Measurements from ENCODE around the gene ERMN. TPM values are rescaled to one million over a fixed set of nuclear protein-coding genes. Genes with fewer than 3 reads are reported as not detected.

Gene ERMN
- total RNA-seq, 1 donor from 2014 or later = 0.14 TPM

- Histone ChIP-seq H3K9me3 (ENCODE audit: insufficient read depth, low read depth, low read length) (no peaks in the 10 kb centered on the region), H3K79me2 (ENCODE audit: insufficient read depth, low read length) (no peaks in the 10 kb centered on the region), H3K4me2 (ENCODE audit: low read length) (no peak overlapping the region), H3K36me3 (ENCODE audit: insufficient read depth, low read length) (no peaks in the 10 kb centered on the region), H4K20me1 (ENCODE audit: insufficient read depth, low read length) (no peaks in the 10 kb centered on the region), H3K4me1 (ENCODE audit: insufficient read depth, low read length) (peaks cover 16% of the 10 kb centered on the region), H3K4me3 (ENCODE audit: insufficient read depth, low read depth, low read length) (no peak overlapping the region), H3K9ac (ENCODE audit: low read length) (no peak overlapping the region), H2AFZ (ENCODE audit: low read depth, low read length) (no peak overlapping the region), H3K27me3 (ENCODE audit: insufficient read depth, low read length) (no peaks in the 10 kb centered on the region), H3K27ac (ENCODE audit: low read depth, low read length) (no peak overlapping the region)
- FAIRE-seq (peak; percentile 45), DNase-seq (ENCODE audit: low read depth) (no peak)
- no peaks in the 10 kb centered on the region for H3K9me3 Mint-ChIP-seq (ENCODE audit: unreplicated experiment)
- H3K4me1 Mint-ChIP-seq (ENCODE audit: low read depth, unreplicated experiment) = peaks cover 11% of the 10 kb centered on the region
- TF ChIP-seq EZH2 (IDR thresholded peaks at IDR 0.05; ENCODE audit: insufficient read depth, low read length) = no peak
- TF ChIP-seq CTCF (IDR thresholded peaks at IDR 0.05; ENCODE audit: insufficient read depth, low read depth, low read length) = peak; percentile 77
- H3K4me3 Mint-ChIP-seq (ENCODE audit: unreplicated experiment) = no peak overlapping the region
- H3K27me3 Mint-ChIP-seq (ENCODE audit: low read depth, unreplicated experiment) = peaks cover 4% of the 10 kb centered on the region
- H3K36me3 Mint-ChIP-seq (ENCODE audit: low read depth, unreplicated experiment) = no peaks in the 10 kb centered on the region
- H3K27ac Mint-ChIP-seq (ENCODE audit: unreplicated experiment) = no peak overlapping the region
Observed at GRCh38 chr2:157302492-157303099, 23.0 kb downstream of the ERMN start.

GRCh38 chr2:157301307-157301706, 24.3 kb downstream of the ERMN start:
- Histone ChIP-seq H3K4me3 (ENCODE audit: insufficient read depth, low read depth, low read length) (no peak overlapping the region), H3K36me3 (ENCODE audit: insufficient read depth, low read length) (no peaks in the 10 kb centered on the region), H3K27me3 (ENCODE audit: insufficient read depth, low read length) (no peaks in the 10 kb centered on the region), H3K9ac (ENCODE audit: low read length) (no peak overlapping the region), H3K27ac (ENCODE audit: low read depth, low read length) (no peak overlapping the region), H4K20me1 (ENCODE audit: insufficient read depth, low read length) (no peaks in the 10 kb centered on the region), H3K4me2 (ENCODE audit: low read length) (no peak overlapping the region), H2AFZ (ENCODE audit: low read depth, low read length) (no peak overlapping the region), H3K4me1 (ENCODE audit: insufficient read depth, low read length) (peaks cover 16% of the 10 kb centered on the region), H3K79me2 (ENCODE audit: insufficient read depth, low read length) (no peaks in the 10 kb centered on the region), H3K9me3 (ENCODE audit: insufficient read depth, low read depth, low read length) (no peaks in the 10 kb centered on the region)
- FAIRE-seq (no peak), DNase-seq (ENCODE audit: low read depth) (no peak)
- no peaks in the 10 kb centered on the region for H3K36me3 Mint-ChIP-seq (ENCODE audit: low read depth, unreplicated experiment)
- H3K4me1 Mint-ChIP-seq (ENCODE audit: low read depth, unreplicated experiment) = peaks cover 11% of the 10 kb centered on the region
- H3K9me3 Mint-ChIP-seq (ENCODE audit: unreplicated experiment) = no peaks in the 10 kb centered on the region
- peaks cover 4% of the 10 kb centered on the region for H3K27me3 Mint-ChIP-seq (ENCODE audit: low read depth, unreplicated experiment)
- H3K4me3 Mint-ChIP-seq (ENCODE audit: unreplicated experiment) = no peak overlapping the region
- no peak overlapping the region for H3K27ac Mint-ChIP-seq (ENCODE audit: unreplicated experiment)
- TF ChIP-seq EZH2 (IDR thresholded peaks at IDR 0.05; ENCODE audit: insufficient read depth, low read length) (no peak), CTCF (IDR thresholded peaks at IDR 0.05; ENCODE audit: insufficient read depth, low read depth, low read length) (no peak)

GRCh38 chr2:157296958-157297357, 28.7 kb downstream of the ERMN start:
- no peak for FAIRE-seq
- Histone ChIP-seq H3K79me2 (ENCODE audit: insufficient read depth, low read length) (no peaks in the 10 kb centered on the region), H3K4me1 (ENCODE audit: insufficient read depth, low read length) (no peaks in the 10 kb centered on the region), H3K36me3 (ENCODE audit: insufficient read depth, low read length) (no peaks in the 10 kb centered on the region), H4K20me1 (ENCODE audit: insufficient read depth, low read length) (no peaks in the 10 kb centered on the region), H3K9ac (ENCODE audit: low read length) (no peak overlapping the region), H3K27me3 (ENCODE audit: insufficient read depth, low read length) (no peaks in the 10 kb centered on the region), H3K27ac (ENCODE audit: low read depth, low read length) (no peak overlapping the region), H3K9me3 (ENCODE audit: insufficient read depth, low read depth, low read length) (no peaks in the 10 kb centered on the region), H2AFZ (ENCODE audit: low read depth, low read length) (no peak overlapping the region), H3K4me3 (ENCODE audit: insufficient read depth, low read depth, low read length) (no peak overlapping the region), H3K4me2 (ENCODE audit: low read length) (no peak overlapping the region)
- H3K4me3 Mint-ChIP-seq (ENCODE audit: unreplicated experiment) = no peak overlapping the region
- H3K27me3 Mint-ChIP-seq (ENCODE audit: low read depth, unreplicated experiment) = peaks cover 6% of the 10 kb centered on the region
- H3K9me3 Mint-ChIP-seq (ENCODE audit: unreplicated experiment) = no peaks in the 10 kb centered on the region
- no peaks in the 10 kb centered on the region for H3K36me3 Mint-ChIP-seq (ENCODE audit: low read depth, unreplicated experiment)
- no peaks in the 10 kb centered on the region for H3K4me1 Mint-ChIP-seq (ENCODE audit: low read depth, unreplicated experiment)
- no peak for DNase-seq (ENCODE audit: low read depth)
- TF ChIP-seq CTCF (IDR thresholded peaks at IDR 0.05; ENCODE audit: insufficient read depth, low read depth, low read length) (no peak), EZH2 (IDR thresholded peaks at IDR 0.05; ENCODE audit: insufficient read depth, low read length) (no peak)
- no peak overlapping the region for H3K27ac Mint-ChIP-seq (ENCODE audit: unreplicated experiment)

Data from astrocyte (in vitro differentiated cells and primary cell).